Peyer's patch (tissue), 4 donors: ENCODE data around the gene RNF152. TPM values are rescaled to one million over a fixed set of nuclear protein-coding genes. Genes with fewer than 3 reads are reported as not detected.

Experiments
- DNase-seq, 3 donors: peaks; one replicate each; pipeline ENCODE4 v3.0.0-alpha.2; 2017 to 2019
- H3K27ac ChIP-seq, 4 donors: fragments of 200-600 bp; sonication (generic); one replicate each; pipeline ENCODE4 v1.5.1; 2016 to 2019
- H3K27me3 ChIP-seq, 2 donors: fragments of 200-600 bp; sonication (generic); one replicate each; pipeline ENCODE4 v1.5.1; 2019
- H3K36me3 ChIP-seq, 3 donors: fragments of 200-600 bp; sonication (generic); one replicate each; pipeline ENCODE4 v1.5.1; 2016 to 2019
- H3K4me1 ChIP-seq, 4 donors: fragments of 200-600 bp; sonication (generic); one replicate each; pipeline ENCODE4 v1.5.1; 2016 to 2019
- H3K4me3 ChIP-seq, 4 donors: fragments of 200-600 bp; sonication (generic); 1 replicate in 3 of 4; 2 replicates in 1 of 4; pipeline ENCODE4 v1.5.1; 2016 to 2019; ENCODE audit warnings: mild to moderate bottlenecking in 1 of 4
- H3K9me3 ChIP-seq, 4 donors: fragments of 200-600 bp; sonication (generic); one replicate each; pipeline ENCODE4 v1.5.1; 2016 to 2019; ENCODE audit warnings: mild to moderate bottlenecking in 1 of 4
- CTCF ChIP-seq, 6 experiments: fragments of 450-650 bp in 4 of 6; fragments of 200-600 bp in 2 of 6; sonication (generic) in 1 of 6; IDR thresholded peaks; one replicate each; pipeline ENCODE4 v1.5.1; 2017 to 2019; ENCODE audit warnings: antibody characterized with exemption in 6 of 6, mild to moderate bottlenecking in 3 of 6, moderate library complexity in 1 of 6
- POLR2A ChIP-seq, 2 donors: fragments of 450-650 bp; IDR thresholded peaks; one replicate each; pipeline ENCODE4 v1.5.1; 2017; ENCODE audit warnings: antibody characterized with exemption in 2 of 2, mild to moderate bottlenecking in 2 of 2, moderate library complexity in 2 of 2
- total RNA-seq, 4 donors: library from RNA; depleted of rRNA; stranded (reverse); fragments of >200 nt; gene quantifications; one replicate each; pipeline ENCODE4 v1.1.0, GENCODE V29; 2016

RNF152 gene
- total RNA-seq, 4 donors from 2014 or later, result 17.3 to 185 (median 120) TPM

- H3K9me3 ChIP-seq, result no peaks in the 10 kb centered on the region
- H3K4me3 ChIP-seq, result no peak overlapping the region
- no peak for TF ChIP-seq POLR2A (IDR thresholded peaks at IDR 0.05)
- no peak for TF ChIP-seq CTCF (IDR thresholded peaks at IDR 0.05)
- peaks cover 0 to 14% (median 3%) of the 10 kb centered on the region in 4 donors for H3K4me1 ChIP-seq
- no peak for DNase-seq
- no peaks in the 10 kb centered on the region for H3K27me3 ChIP-seq
- H3K27ac ChIP-seq, result no peak overlapping the region
- H3K36me3 ChIP-seq, result peaks cover 0 to 10% (median 0%) of the 10 kb centered on the region in 3 donors
These were observed 3.3 kb downstream of the RNF152 start for GRCh38 chr18:61889541-61889940.

- no peaks in the 10 kb centered on the region for H3K27me3 ChIP-seq
- no peaks in the 10 kb centered on the region for H3K9me3 ChIP-seq
- H3K36me3 ChIP-seq, result peaks cover 0 to 12% (median 0%) of the 10 kb centered on the region in 3 donors
- DNase-seq, result no peak
- no peak overlapping the region for H3K27ac ChIP-seq
- peaks cover 0 to 14% (median 1%) of the 10 kb centered on the region in 4 donors for H3K4me1 ChIP-seq
- no peak overlapping the region for H3K4me3 ChIP-seq
- TF ChIP-seq CTCF (IDR thresholded peaks at IDR 0.05) (no peak), POLR2A (IDR thresholded peaks at IDR 0.05) (no peak)
These were observed 4.2 kb downstream of the RNF152 start for GRCh38 chr18:61888622-61889021.

- H3K27ac ChIP-seq, result no peak overlapping the region
These were observed 5.0 kb downstream of the RNF152 start for GRCh38 chr18:61887838-61888237.

GRCh38 chr18:61883547-61883946, 9.3 kb downstream of the RNF152 start:
- DNase-seq, result no peak
- peaks cover 0 to 5% (median 0%) of the 10 kb centered on the region in 3 donors for H3K36me3 ChIP-seq
- no peaks in the 10 kb centered on the region for H3K9me3 ChIP-seq
- TF ChIP-seq CTCF (IDR thresholded peaks at IDR 0.05), result no peak
- no peak for TF ChIP-seq POLR2A (IDR thresholded peaks at IDR 0.05)
- peaks cover 0 to 4% (median 0%) of the 10 kb centered on the region in 4 donors for H3K4me1 ChIP-seq
- no peaks in the 10 kb centered on the region for H3K27me3 ChIP-seq
- H3K4me3 ChIP-seq, result no peak overlapping the region
- no peak overlapping the region for H3K27ac ChIP-seq

More at GRCh38 chr18:61887838-61888237, 5.0 kb downstream of the RNF152 start:
- DNase-seq, result no peak
- TF ChIP-seq CTCF (IDR thresholded peaks at IDR 0.05) (no peak), POLR2A (IDR thresholded peaks at IDR 0.05) (no peak)
- Histone ChIP-seq H3K36me3 (peaks cover 0 to 12% (median 0%) of the 10 kb centered on the region in 3 donors), H3K4me1 (peaks cover 0 to 14% (median 0%) of the 10 kb centered on the region in 4 donors), H3K27me3 (no peaks in the 10 kb centered on the region), H3K4me3 (no peak overlapping the region), H3K9me3 (no peaks in the 10 kb centered on the region)

- Histone ChIP-seq H3K36me3 (peaks cover 0 to 5% (median 0%) of the 10 kb centered on the region in 3 donors), H3K27ac (no peak overlapping the region), H3K4me1 (no peaks in the 10 kb centered on the region), H3K9me3 (no peaks in the 10 kb centered on the region), H3K4me3 (no peak overlapping the region), H3K27me3 (no peaks in the 10 kb centered on the region)
- TF ChIP-seq POLR2A (IDR thresholded peaks at IDR 0.05), result no peak
- no peak for TF ChIP-seq CTCF (IDR thresholded peaks at IDR 0.05)
- no peak for DNase-seq
These were observed 10.4 kb downstream of the RNF152 start for GRCh38 chr18:61882296-61883004.
